Activated T-cell treated with anti-CD3 and anti-CD28 coated beads, Interleukin-2, amount 50 U/mL, for 48 hours (primary cell): ENCODE measurements around the gene FAM53B.
"Not testable (repeated sequence)": the region's sequence is repeated elsewhere in the genome, so short reads cannot be mapped to it uniquely, and the experiment has no call there.

Experiments used
- DNase-seq, 2 experiments: peaks; one replicate each; pipeline ENCODE4 v3.0.0-alpha.2; 2020

FAM53B gene

DNA sequence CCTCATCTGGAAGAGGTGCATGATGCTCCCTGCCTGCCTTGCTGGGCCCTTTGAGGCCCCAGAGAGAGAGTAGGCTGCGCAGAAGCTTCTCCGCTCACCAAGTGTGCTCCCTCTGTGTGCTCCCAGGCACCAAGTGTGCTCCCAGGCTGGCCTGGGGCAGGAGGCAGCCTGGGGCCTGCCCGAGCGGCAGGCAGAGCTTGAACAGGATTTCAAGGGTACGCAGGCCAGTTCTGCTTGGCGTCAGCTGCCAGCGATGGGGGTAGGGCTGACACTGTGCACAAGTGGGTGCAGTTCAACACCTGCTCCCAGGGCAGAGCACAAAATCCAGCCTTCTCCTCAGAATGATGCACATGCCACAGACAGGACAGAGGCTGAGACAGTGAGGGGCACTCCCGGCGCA, 119.7 kb downstream of the FAM53B start:
- no peak for DNase-seq

DNA sequence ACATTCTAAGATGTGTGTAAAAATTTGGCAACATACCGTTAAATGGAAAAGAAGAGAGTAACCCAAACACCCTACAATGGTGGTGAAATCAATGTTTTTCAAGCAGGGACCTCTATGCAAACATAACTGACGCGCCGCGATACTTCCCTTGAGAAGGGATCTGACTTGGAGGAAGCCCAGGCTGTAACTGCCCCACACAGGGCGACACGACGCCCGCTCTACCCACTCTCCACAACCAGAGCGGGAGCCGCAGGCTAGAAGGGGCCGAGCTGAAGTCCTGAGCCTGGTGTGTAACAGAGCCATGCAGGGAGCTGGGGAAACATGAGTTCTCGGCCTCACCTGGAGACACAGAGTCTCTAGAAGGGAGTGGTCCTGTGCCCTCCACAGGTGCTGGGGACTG, 120.2 kb downstream of the FAM53B start:
- no peak for DNase-seq

- DNase-seq: no peak
Measured at GRCh38 chr10:124622866-124623536, 121.2 kb downstream of the FAM53B start.

- DNase-seq: no peak
Measured at GRCh38 chr10:124622158-124622557, 122.0 kb downstream of the FAM53B start.

DNA sequence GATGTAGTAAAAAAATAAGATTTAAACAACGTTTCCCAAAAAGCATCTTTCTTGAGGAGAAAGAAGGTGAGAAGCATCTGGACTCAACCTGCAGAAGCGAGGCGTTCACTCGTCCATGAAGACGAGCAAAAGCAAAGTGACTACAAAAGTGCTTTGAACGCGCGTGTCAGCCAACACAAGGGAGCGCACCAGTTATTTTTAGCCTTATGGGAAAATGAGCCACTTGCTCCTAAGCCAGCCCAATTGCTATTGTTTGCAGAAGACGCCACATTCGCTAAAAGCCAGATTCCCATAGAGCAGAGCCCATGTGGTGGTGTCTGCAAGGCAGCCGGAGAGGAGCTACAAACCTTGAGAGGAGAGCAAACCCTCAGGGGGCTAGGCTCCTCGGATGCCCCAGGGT, 122.5 kb downstream of the FAM53B start:
- no peak for DNase-seq

DNA sequence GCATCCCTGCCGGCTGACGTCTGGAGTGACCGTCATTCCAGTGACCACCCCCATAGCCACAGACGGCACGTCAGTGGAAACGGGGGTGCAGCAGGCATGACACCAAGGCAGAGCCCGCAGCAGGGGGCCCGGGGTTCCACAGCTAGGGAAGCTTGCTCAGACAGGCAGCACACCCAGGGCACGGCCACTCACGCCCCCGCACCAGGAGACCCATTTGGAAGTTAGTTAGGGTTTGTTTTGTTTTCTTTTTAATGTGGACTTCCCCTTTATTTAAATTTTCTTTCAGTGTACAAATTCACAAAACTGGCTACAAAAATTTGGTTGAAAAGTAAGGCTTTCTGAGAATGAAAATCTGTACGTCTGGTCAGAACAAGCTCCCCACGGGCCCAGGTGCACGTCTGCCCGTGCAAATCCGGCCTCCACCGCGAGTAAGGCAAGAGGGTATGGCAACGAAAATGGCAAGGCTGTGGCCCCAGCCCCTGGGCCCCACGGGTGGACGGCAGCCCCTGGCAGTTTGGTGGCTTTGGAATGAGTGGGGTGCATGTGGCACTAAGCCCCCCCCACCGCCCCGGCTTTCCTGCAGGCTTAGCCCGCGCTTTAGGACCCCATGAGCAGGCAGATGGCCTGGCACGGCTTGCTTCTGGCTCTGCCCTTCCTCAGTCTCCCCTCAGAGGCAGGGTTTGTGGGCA, 124.2 kb downstream of the FAM53B start:
- no peak for DNase-seq

GRCh38 chr10:124619195-124619594, 125.0 kb downstream of the FAM53B start:
- no peak for DNase-seq

GRCh38 chr10:124618470-124619073, 125.6 kb downstream of the FAM53B start:
- no peak for DNase-seq

DNA sequence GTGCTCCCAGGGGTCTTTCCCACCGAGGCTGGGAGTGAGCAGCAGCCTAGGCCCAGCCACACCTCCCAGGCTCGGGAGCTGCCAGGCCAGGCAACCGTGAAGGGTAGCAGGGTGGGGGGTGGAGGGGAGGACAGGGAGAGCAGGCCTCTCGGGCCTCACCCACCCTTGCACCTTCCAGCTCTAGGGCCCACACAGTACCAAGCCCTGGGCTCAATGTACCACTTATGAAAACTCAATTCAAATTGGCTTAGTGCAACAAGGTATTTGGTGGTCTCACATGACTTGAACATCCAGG, 127.4 kb downstream of the FAM53B start:
- DNase-seq: no peak

GRCh38 chr10:124616040-124616835, 127.9 kb downstream of the FAM53B start:
- DNase-seq: no peak

GRCh38 chr10:124615259-124615658, 128.9 kb downstream of the FAM53B start:
- DNase-seq: no peak

GRCh38 chr10:124614003-124614659, 130.0 kb downstream of the FAM53B start:
- DNase-seq: peak; percentile 80 to 82

- DNase-seq: peak; percentile 55 to 56
Measured at GRCh38 chr10:124612611-124613498, 131.3 kb downstream of the FAM53B start.

DNA sequence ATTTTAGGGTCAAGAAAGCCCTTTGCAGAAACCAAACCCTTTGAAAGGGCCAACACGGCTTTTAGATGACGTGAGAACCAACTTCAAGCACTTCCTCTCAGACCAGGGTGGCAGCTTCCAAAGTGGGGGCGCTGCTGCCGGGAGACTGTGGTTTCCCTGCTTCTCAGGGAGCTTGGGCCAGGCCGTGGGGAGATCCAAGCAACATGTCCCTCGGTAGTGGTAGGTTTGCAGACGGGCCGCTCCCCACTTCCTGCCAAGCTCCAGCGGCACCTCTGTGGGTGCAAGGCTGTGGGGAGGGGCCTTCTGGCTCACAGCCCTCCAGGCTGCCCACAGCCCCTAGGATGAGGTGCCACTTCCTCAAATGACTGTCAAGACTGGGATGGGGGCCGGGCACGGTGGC, 132.4 kb downstream of the FAM53B start:
- peak; percentile 49 to 56 for DNase-seq

DNA sequence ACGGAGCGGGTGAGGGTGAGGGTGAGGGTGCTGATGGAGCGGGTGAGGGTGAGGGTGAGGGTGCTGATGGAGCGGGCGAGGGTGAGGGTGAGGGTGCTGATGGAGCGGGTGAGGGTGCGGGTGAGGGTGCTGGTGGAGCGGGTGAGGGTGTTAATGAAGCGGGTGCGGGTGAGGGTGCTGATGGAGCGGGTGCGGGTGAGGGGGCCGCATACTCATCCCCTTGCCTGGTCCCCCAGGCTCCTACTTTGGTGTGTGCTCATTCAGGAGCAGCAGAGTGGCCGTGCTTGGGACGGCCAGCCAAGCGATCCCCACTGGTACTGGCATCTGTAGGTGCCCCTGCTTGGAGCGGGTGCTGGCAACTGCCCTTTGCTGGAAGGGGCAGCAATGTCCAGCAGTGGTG, 133.3 kb downstream of the FAM53B start:
- not testable (repeated sequence) for DNase-seq

- not testable (repeated sequence) for DNase-seq
Measured at GRCh38 chr10:124610186-124610585, 134.0 kb downstream of the FAM53B start.

DNA sequence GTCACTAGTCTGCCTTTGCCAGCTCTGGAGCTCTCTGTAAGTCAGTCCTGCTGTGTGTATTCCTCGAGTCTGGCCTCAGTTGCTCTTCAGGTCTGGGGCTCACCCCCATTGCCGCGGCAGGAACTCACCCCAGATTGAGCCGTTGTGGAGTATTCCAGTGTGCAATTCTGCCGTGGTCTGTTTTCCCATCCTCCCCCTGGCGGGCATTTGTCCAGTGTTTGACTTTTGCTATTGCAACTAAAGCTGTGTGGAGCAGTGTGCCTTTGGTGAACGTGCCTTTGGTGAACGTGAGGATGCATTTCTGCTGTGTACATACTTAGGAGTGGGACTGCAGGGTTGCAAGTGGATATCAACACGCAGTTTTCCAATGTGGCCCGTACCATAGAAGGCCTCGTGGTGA, 134.5 kb downstream of the FAM53B start:
- DNase-seq: no peak

DNA sequence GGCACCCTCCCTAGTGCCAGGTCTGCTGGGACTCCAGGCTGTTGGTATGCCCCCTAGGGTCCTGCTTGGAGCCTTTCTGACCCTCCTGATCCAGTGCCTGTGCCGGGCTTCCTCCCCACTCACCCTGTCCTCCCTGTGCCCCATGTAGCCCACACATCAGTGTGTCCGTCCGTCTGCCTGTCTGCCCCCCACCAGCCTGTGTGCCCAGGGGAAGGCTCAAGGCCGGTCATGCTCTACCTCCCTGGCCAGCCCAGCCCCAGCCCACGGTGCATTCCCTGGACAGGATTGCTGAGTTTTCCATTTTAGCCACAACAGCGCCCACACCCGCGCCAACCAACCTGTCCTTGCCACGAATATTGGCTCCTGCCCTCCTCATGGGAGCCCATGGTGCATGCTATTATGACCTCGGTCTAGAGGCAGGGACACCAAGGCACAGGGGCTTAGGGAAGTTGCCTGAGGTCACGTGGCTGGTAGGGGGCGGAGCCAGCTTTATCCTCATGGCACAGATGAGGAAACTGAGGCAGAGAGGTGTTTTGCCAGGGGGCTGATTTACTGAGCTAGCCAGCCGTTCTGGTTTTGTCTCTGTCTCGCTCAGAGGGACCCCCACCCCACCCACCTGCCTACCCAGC, 136.0 kb downstream of the FAM53B start:
- DNase-seq: no peak

GRCh38 chr10:124607693-124608092, 136.5 kb downstream of the FAM53B start:
- DNase-seq: no peak

- no peak for DNase-seq
Measured at GRCh38 chr10:124606822-124607221, 137.4 kb downstream of the FAM53B start.
